HG02840 (cell line): ENCODE data around the gene RAPGEF2.
A peak's percentile ranks its signal among the peaks of the same experiment; 100 is the strongest.
"Not testable (repeated sequence)": the region's sequence is repeated elsewhere in the genome, so short reads cannot be mapped to it uniquely, and the experiment has no call there.

ENCODE experiments used
- ATAC-seq: cut with Tn5 transposase; IDR thresholded peaks from one replicate; pipeline ENCODE4 v1.9.1; 2021; ENCODE audit warnings: mild to moderate bottlenecking, moderate library complexity, moderate number of reproducible peaks; ENCODE audit not compliant: unreplicated experiment, low FRiP score

The RAPGEF2 gene

GRCh38 chr4:159102622-159103383 is at the start of gene RAPGEF2:
RAPGEF2 (plus strand) TSS chr4:159103079; CDS start chr4:159104163, 1,084 bp downstream.
- ATAC-seq: peak; percentile 76

GRCh38 chr4:159055833-159056232 is 47.0 kb upstream of the RAPGEF2 start:
- no peak for ATAC-seq

- ATAC-seq: no peak
These were observed 42.7 kb upstream of the RAPGEF2 start for GRCh38 chr4:159060161-159060560.

GRCh38 chr4:159062381-159062780 is 40.5 kb upstream of the RAPGEF2 start:
- no peak for ATAC-seq

GRCh38 chr4:159065513-159066240 is 37.2 kb upstream of the RAPGEF2 start:
- ATAC-seq: no peak

GRCh38 chr4:159068139-159068538 is 34.7 kb upstream of the RAPGEF2 start:
- not testable (repeated sequence) for ATAC-seq

- ATAC-seq: no peak
These were observed 33.0 kb upstream of the RAPGEF2 start for GRCh38 chr4:159069922-159070321.

GRCh38 chr4:159070742-159071141 is 32.1 kb upstream of the RAPGEF2 start:
- ATAC-seq: no peak

- no peak for ATAC-seq
These were observed 31.5 kb upstream of the RAPGEF2 start for GRCh38 chr4:159071178-159071968.

GRCh38 chr4:159071969-159072765 is 30.7 kb upstream of the RAPGEF2 start:
- no peak for ATAC-seq

- ATAC-seq: no peak
These were observed 27.3 kb upstream of the RAPGEF2 start for GRCh38 chr4:159075531-159075932.

GRCh38 chr4:159077018-159077417 is 25.9 kb upstream of the RAPGEF2 start:
- not testable (repeated sequence) for ATAC-seq

GRCh38 chr4:159077702-159078495 is 25.0 kb upstream of the RAPGEF2 start:
- peak; percentile 93 for ATAC-seq

- ATAC-seq: no peak
These were observed 23.8 kb upstream of the RAPGEF2 start for GRCh38 chr4:159079074-159079473.

GRCh38 chr4:159086606-159087005 is 16.3 kb upstream of the RAPGEF2 start:
- no peak for ATAC-seq

GRCh38 chr4:159090255-159090654 is 12.6 kb upstream of the RAPGEF2 start:
- ATAC-seq: no peak

GRCh38 chr4:159094156-159094555 is 8.7 kb upstream of the RAPGEF2 start:
- not testable (repeated sequence) for ATAC-seq

GRCh38 chr4:159096434-159096833 is 6.4 kb upstream of the RAPGEF2 start:
- no peak for ATAC-seq

- no peak for ATAC-seq
These were observed 5.7 kb upstream of the RAPGEF2 start for GRCh38 chr4:159097144-159097543.
